ENCODE data around the gene SRRM4. TPM values are rescaled to one million over a fixed set of nuclear protein-coding genes. Genes with fewer than 3 reads are reported as not detected.

The SRRM4 gene
- total and polyA plus RNA-seq, 10 of the 15 experiments (the other 5 are each of a cell fraction or from before 2014, with no cell fraction given) = under 0.01 to 0.01 TPM; not detected in 8

DNA sequence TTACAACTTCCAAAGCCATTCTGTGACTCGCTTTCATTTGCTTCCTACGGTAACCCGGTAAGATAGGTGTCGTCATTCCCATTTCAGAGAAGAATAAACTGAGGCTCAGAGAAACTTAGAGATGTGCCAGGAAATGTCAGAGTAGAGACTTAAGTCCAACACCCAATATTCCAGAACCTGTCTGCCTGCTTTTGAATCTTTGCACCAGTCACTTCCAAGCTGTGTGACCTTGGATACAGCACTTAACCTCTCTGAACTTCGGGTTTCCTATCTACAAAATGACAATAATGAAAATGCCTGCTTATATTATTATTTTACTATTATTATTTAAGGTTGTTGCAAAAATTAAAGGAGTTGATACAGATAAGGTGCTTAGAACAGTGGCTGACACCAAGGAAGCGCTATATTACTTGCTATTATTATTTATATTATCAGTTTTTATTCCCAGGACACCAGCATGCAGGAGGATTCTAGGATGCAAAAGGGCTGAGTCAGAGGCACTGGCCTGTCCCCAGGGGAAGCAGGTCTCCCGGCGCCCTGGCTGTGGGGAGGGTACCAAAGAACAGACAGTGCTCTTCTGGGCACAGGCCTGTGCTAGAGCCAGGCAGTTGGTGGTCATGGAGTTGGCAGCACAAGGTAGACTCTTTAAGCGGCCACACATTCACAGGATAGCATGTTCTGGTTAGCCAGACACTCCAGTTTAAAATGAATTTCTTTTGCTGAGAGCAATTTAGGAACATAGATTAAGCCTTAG lies 202.8 kb downstream of the SRRM4 start:
- intact Hi-C loops (cut with micrococcal nuclease; ENCODE audit: unreplicated experiment) = no loop called here
- ChIA-PET SMC1A (ENCODE audit: uncharacterized antibody, unreplicated experiment) (no interaction called here), CTCF (no interaction called here), POLR2A (no interaction called here), RAD21 (ENCODE audit: unreplicated experiment) (no interaction called here)
- Histone ChIP-seq H3K27ac (ENCODE audit: control insufficient read depth, insufficient read depth) (no peak overlapping the region), H4K20me1 (ENCODE audit: control insufficient read depth, insufficient read depth) (no peaks in the 10 kb centered on the region), H3K9me3 (replicated peaks; ENCODE audit: control insufficient read depth, insufficient read depth, low read length) (no peaks in the 10 kb centered on the region), H3K27me3 (replicated peaks in 1 of 2; ENCODE audit: control insufficient read depth in 2 of 2, insufficient read depth in 2 of 2, low read length in 1 of 2) (peaks cover 0 to under 1% of the 10 kb centered on the region in 2 experiments; a peak in 1 of 4 replicates), H3K9ac (ENCODE audit: control insufficient read depth, insufficient read depth, low read length) (no peak overlapping the region), H3K4me3 (no peak overlapping the region), H3K36me3 (ENCODE audit: control insufficient read depth in 2 of 2, insufficient read depth in 2 of 2, low read length in 1 of 2) (no peaks in the 10 kb centered on the region), H3K4me1 (ENCODE audit: control insufficient read depth, insufficient read depth, low read length) (no peaks in the 10 kb centered on the region), H3K79me2 (ENCODE audit: control insufficient read depth, insufficient read depth, low read length) (no peaks in the 10 kb centered on the region), H3K4me2 (ENCODE audit: control insufficient read depth, insufficient read depth) (no peak overlapping the region), H2AFZ (ENCODE audit: control insufficient read depth, low read depth, low read length) (no peak overlapping the region)
- 46% methylated on average over 9 of the region's 9 CpGs for WGBS (ENCODE audit: insufficient coverage, insufficient replicate concordance, low lambda C conversion rate, missing lambda C conversion rate)
- no peak for TF ChIP-seq POLR2AphosphoS5 (IDR thresholded peaks at IDR 0.05; ENCODE audit: low read length)
- no peak for TF ChIP-seq POU2F2 (IDR thresholded peaks at IDR 0.05; ENCODE audit: borderline replicate concordance, low read depth, low read length)
- TF ChIP-seq ZNF384 (IDR thresholded peaks at IDR 0.05; ENCODE audit: borderline replicate concordance, low read depth, low read length) = no peak
- TF ChIP-seq NR2C1 (IDR thresholded peaks at IDR 0.05) = no peak
- TF ChIP-seq ZBED1 (IDR thresholded peaks at IDR 0.05; ENCODE audit: borderline replicate concordance) = no peak
- no peak for TF ChIP-seq KAT2A (conservative IDR thresholded peaks at IDR 0.05; ENCODE audit: control insufficient read depth, low read depth, low read length)
- TF ChIP-seq TBL1XR1 (IDR thresholded peaks at IDR 0.05; ENCODE audit: low read depth, low read length) = no peak
- no peak for TF ChIP-seq NR2C2 (IDR thresholded peaks at IDR 0.05; ENCODE audit: borderline replicate concordance, control insufficient read depth, insufficient read length, low read depth)
- no peak for TF ChIP-seq SMAD5 (IDR thresholded peaks at IDR 0.05; ENCODE audit: low read depth)
- TF ChIP-seq ZSCAN29 (IDR thresholded peaks at IDR 0.05) = no peak
- FAIRE-seq (no peak), ATAC-seq (no peak), DNase-seq (ENCODE audit: low read depth, low spot score) (no peak)
- in situ Hi-C loops (cut with MboI) = no loop called here
- BruUV-seq (replicated peaks) = no TSS peak
